Neural cell (in vitro differentiated cells): ENCODE measurements around the gene EIF4B. TPM values are rescaled to one million over a fixed set of nuclear protein-coding genes. Genes with fewer than 3 reads are reported as not detected.
"Not testable (repeated sequence)": the region's sequence is repeated elsewhere in the genome, so short reads cannot be mapped to it uniquely, and the experiment has no call there.

Experiments used
- H2AFZ ChIP-seq: fragments of 200-600, 300-800 bp; sonication (generic), shearing (Covaris generic); 2 replicates; pipeline ENCODE4 v1.6.0; 2014; ENCODE audit warnings: low read depth, mild to moderate bottlenecking, antibody characterized with exemption, low read length, moderate library complexity
- H3F3A ChIP-seq: fragments of 200-600 bp; shearing (Covaris generic); 2 replicates; pipeline ENCODE4 v1.6.1; 2016; ENCODE audit warnings: mild to moderate bottlenecking, moderate library complexity, mixed read lengths, antibody characterized with exemption, low read length; ENCODE audit not compliant: insufficient read depth, poor library complexity, severe bottlenecking
- H3K27ac ChIP-seq: fragments of 200-600, 300-800 bp; sonication (generic), shearing (Covaris generic); 2 replicates; pipeline ENCODE4 v1.5.1; 2014; ENCODE audit warnings: mild to moderate bottlenecking, low read length, moderate library complexity
- H3K27me3 ChIP-seq: fragments of 300-800, 200-600 bp; sonication (generic), shearing (Covaris generic); 2 replicates; pipeline ENCODE4 v1.6.0; 2014; ENCODE audit warnings: mild to moderate bottlenecking, low read depth, low read length, moderate library complexity; ENCODE audit not compliant: insufficient read depth
- H3K36me3 ChIP-seq: fragments of 300-800, 200-600 bp; sonication (generic), shearing (Covaris generic); 2 replicates; pipeline ENCODE4 v1.5.1; 2014; ENCODE audit warnings: mild to moderate bottlenecking, antibody characterized with exemption, low read length, moderate library complexity; ENCODE audit not compliant: insufficient read depth
- H3K4me2 ChIP-seq: fragments of 300-800, 200-600 bp; sonication (generic), shearing (Covaris generic); 2 replicates; pipeline ENCODE4 v1.6.0; 2014; ENCODE audit warnings: mild to moderate bottlenecking, low read length
- H3K4me3 ChIP-seq: fragments of 300-800, 200-600 bp; sonication (generic), shearing (Covaris generic); 2 replicates; pipeline ENCODE4 v1.5.1; 2014; ENCODE audit warnings: mild to moderate bottlenecking, low read length, moderate library complexity
- H3K79me2 ChIP-seq: fragments of 200-600 bp; shearing (Covaris generic); replicated peaks from 2 replicates; pipeline ENCODE4 v1.6.0; 2014; ENCODE audit warnings: mild to moderate bottlenecking, low read length, moderate library complexity; ENCODE audit not compliant: insufficient read depth
- H3K9ac ChIP-seq: fragments of 300-800, 200-600 bp; sonication (generic), shearing (Covaris generic); 2 replicates; pipeline ENCODE4 v1.6.1; 2016; ENCODE audit warnings: mild to moderate bottlenecking, low read length, mixed read lengths
- H3K9me2 ChIP-seq: fragments of 200-600 bp; shearing (Covaris generic); 2 replicates; pipeline ENCODE4 v1.6.1; 2016; ENCODE audit warnings: mild to moderate bottlenecking, low read length, mixed read lengths; ENCODE audit not compliant: insufficient read depth
- H3K9me3 ChIP-seq: fragments of 200-600, 300-800 bp; sonication (generic), shearing (Covaris generic); 2 replicates; pipeline ENCODE4 v1.6.1; 2016; ENCODE audit warnings: mild to moderate bottlenecking, mixed run types, low read length, moderate library complexity, mixed read lengths
- H4K20me1 ChIP-seq: fragments of 200-600 bp; shearing (Covaris generic); 2 replicates; pipeline ENCODE4 v1.6.1; 2016; ENCODE audit warnings: mild to moderate bottlenecking, mixed run types; ENCODE audit not compliant: insufficient read depth
- EP300 ChIP-seq: fragments of 450-650 bp; conservative IDR thresholded peaks from 2 replicates; pipeline ENCODE4 v1.6.1; 2014; ENCODE audit warnings: antibody characterized with exemption, mild to moderate bottlenecking, moderate library complexity; ENCODE audit not compliant: poor library complexity, severe bottlenecking
- EZH2 ChIP-seq: fragments of 200-600, 300-800 bp; shearing (Covaris generic), sonication (generic); IDR thresholded peaks from 2 replicates; pipeline ENCODE4 v1.6.1; 2014; ENCODE audit warnings: antibody characterized with exemption, low read length, borderline replicate concordance, mild to moderate bottlenecking; ENCODE audit not compliant: insufficient read depth, poor library complexity, severe bottlenecking
- POLR2AphosphoS5 ChIP-seq: IDR thresholded peaks from 2 replicates; pipeline ENCODE4 v1.6.1; 2012
- SMC3 ChIP-seq: fragments of 450-650 bp; conservative IDR thresholded peaks from 2 replicates; pipeline ENCODE4 v1.6.1; 2014; ENCODE audit warnings: antibody characterized with exemption, mild to moderate bottlenecking, moderate library complexity; ENCODE audit not compliant: poor library complexity
- polyA plus RNA-seq: library from polyadenylated mRNA; depleted of rRNA; stranded (reverse); fragments of >200 nt; gene quantifications from 2 replicates; pipeline ENCODE4 v1.2.3, GENCODE V29; 2014
- TF ChIP-seq, protein P1 (sequence below): fragments of 450-650 bp; IDR thresholded peaks from 2 replicates; pipeline ENCODE4 v1.5.1; 2014; ENCODE audit warnings: antibody characterized with exemption, mild to moderate bottlenecking, moderate library complexity; ENCODE audit not compliant: poor library complexity, severe bottlenecking
- TF ChIP-seq, protein P2 (sequence below): IDR thresholded peaks from 2 replicates; pipeline ENCODE4 v1.6.1; 2012; ENCODE audit warnings: borderline replicate concordance

EIF4B gene
- polyA plus RNA-seq, 1 donor from 2014 or later: 333 TPM

DNA sequence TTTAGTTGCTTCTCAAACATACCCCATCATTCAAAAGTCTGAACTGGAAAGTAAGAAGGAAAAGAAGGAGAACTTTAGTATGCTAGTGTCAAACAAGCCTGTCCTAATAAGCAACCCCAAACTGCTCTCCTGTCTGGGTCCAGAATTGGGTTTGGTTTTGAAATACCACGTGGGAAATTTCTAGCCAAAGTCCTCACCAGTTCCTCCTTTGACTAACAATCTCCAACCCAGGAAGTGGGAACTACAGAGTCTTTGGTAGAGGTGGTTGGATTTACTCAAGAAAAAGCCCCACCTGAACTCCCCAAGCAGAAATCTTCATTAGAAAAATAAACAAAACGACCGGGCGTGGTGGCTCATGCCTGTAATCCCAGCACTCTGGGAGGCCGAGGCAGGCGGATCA is 17.4 kb upstream of the EIF4B start:
- TF ChIP-seq, protein P1, sequence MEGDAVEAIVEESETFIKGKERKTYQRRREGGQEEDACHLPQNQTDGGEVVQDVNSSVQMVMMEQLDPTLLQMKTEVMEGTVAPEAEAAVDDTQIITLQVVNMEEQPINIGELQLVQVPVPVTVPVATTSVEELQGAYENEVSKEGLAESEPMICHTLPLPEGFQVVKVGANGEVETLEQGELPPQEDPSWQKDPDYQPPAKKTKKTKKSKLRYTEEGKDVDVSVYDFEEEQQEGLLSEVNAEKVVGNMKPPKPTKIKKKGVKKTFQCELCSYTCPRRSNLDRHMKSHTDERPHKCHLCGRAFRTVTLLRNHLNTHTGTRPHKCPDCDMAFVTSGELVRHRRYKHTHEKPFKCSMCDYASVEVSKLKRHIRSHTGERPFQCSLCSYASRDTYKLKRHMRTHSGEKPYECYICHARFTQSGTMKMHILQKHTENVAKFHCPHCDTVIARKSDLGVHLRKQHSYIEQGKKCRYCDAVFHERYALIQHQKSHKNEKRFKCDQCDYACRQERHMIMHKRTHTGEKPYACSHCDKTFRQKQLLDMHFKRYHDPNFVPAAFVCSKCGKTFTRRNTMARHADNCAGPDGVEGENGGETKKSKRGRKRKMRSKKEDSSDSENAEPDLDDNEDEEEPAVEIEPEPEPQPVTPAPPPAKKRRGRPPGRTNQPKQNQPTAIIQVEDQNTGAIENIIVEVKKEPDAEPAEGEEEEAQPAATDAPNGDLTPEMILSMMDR: no peak
- no peak for TF ChIP-seq SMC3

DNA sequence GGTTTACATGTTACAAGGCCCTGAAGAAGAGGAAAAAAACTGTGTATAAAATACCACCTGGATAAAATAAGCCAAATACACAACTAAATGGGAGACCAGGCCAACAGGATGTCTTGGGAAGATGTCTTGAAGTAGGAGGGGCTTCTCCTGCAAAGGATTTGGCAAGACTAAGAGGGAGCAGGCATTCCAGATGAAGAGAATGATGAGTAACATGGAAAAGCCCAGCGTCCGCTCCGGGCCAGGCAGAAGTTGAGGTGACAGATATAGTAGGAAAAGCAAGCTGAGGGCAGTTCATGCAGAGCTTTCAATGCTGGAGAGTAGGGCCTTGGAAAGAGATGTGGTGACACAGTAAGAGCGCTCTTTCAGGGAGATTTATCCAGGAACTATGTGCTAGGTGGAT is 16.1 kb upstream of the EIF4B start:
- Histone ChIP-seq H3F3A (no peaks in the 10 kb centered on the region), H2AFZ (no peak overlapping the region), H3K27me3 (no peaks in the 10 kb centered on the region)

More for the DNA sequence above, 17.4 kb upstream of the EIF4B start:
- Histone ChIP-seq H3K9me3 (no peaks in the 10 kb centered on the region), H4K20me1 (no peaks in the 10 kb centered on the region), H3F3A (no peaks in the 10 kb centered on the region), H3K4me3 (no peak overlapping the region), H3K36me3 (no peaks in the 10 kb centered on the region), H3K79me2 (no peaks in the 10 kb centered on the region), H2AFZ (no peak overlapping the region), H3K9ac (no peak overlapping the region), H3K27ac (no peak overlapping the region), H3K9me2 (no peaks in the 10 kb centered on the region), H3K27me3 (no peaks in the 10 kb centered on the region), H3K4me2 (no peak overlapping the region)

DNA sequence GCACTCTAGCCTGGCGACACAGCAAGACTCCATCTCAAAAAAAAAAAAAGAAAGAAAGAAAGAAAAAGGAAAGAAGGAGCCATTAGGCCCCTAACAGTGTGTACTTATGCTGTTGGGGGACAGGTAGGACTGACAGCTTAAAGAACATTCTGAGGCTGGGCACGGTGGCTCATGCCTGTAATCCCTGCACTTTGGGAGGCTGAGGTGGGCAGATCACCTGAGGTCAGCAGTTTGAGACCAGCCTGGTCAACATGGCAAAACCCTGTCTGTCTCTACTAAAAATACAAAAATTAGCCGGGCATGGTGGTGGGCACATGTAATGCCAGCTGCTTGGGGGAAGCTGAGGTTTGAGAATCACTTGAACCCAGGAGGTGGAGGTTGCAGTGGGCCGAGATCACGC is 14.0 kb upstream of the EIF4B start:
- not testable (repeated sequence) for H3K36me3 ChIP-seq, H4K20me1 ChIP-seq, H3K79me2 ChIP-seq, H3K9ac ChIP-seq, H3F3A ChIP-seq, H3K9me2 ChIP-seq, H3K27me3 ChIP-seq, H3K4me3 ChIP-seq, H2AFZ ChIP-seq, H3K27ac ChIP-seq, H3K9me3 ChIP-seq, H3K4me2 ChIP-seq

More for the DNA sequence above, 16.1 kb upstream of the EIF4B start:
- Histone ChIP-seq H3K9ac (no peak overlapping the region), H3K36me3 (no peaks in the 10 kb centered on the region), H4K20me1 (no peaks in the 10 kb centered on the region), H3K4me3 (no peak overlapping the region), H3K9me3 (no peaks in the 10 kb centered on the region), H3K4me2 (no peak overlapping the region), H3K79me2 (no peaks in the 10 kb centered on the region), H3K9me2 (no peaks in the 10 kb centered on the region), H3K27ac (no peak overlapping the region)
- no peak for TF ChIP-seq POLR2AphosphoS5
- TF ChIP-seq SMC3: no peak
- TF ChIP-seq EP300: no peak
- no peak for TF ChIP-seq EZH2
- TF ChIP-seq, protein P2, sequence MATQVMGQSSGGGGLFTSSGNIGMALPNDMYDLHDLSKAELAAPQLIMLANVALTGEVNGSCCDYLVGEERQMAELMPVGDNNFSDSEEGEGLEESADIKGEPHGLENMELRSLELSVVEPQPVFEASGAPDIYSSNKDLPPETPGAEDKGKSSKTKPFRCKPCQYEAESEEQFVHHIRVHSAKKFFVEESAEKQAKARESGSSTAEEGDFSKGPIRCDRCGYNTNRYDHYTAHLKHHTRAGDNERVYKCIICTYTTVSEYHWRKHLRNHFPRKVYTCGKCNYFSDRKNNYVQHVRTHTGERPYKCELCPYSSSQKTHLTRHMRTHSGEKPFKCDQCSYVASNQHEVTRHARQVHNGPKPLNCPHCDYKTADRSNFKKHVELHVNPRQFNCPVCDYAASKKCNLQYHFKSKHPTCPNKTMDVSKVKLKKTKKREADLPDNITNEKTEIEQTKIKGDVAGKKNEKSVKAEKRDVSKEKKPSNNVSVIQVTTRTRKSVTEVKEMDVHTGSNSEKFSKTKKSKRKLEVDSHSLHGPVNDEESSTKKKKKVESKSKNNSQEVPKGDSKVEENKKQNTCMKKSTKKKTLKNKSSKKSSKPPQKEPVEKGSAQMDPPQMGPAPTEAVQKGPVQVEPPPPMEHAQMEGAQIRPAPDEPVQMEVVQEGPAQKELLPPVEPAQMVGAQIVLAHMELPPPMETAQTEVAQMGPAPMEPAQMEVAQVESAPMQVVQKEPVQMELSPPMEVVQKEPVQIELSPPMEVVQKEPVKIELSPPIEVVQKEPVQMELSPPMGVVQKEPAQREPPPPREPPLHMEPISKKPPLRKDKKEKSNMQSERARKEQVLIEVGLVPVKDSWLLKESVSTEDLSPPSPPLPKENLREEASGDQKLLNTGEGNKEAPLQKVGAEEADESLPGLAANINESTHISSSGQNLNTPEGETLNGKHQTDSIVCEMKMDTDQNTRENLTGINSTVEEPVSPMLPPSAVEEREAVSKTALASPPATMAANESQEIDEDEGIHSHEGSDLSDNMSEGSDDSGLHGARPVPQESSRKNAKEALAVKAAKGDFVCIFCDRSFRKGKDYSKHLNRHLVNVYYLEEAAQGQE: no peak
